ENCODE measurements around the gene DIPK1B.

The DIPK1B gene

GRCh38 chr9:136748666-136749611, 36.6 kb downstream of the DIPK1B start:
- CTCF ChIA-PET, result interaction anchor here (0.6 kb wide), 1 partner anchor 53 kb away, joined by 4 read pairs; no protein-coding TSS in a partner anchor
- DNase-seq (ENCODE audit: low spot score), result no peak
- POLR2A ChIA-PET (ENCODE audit: low non-redundant PET), result no interaction called here
- TF ChIP-seq, protein P1, sequence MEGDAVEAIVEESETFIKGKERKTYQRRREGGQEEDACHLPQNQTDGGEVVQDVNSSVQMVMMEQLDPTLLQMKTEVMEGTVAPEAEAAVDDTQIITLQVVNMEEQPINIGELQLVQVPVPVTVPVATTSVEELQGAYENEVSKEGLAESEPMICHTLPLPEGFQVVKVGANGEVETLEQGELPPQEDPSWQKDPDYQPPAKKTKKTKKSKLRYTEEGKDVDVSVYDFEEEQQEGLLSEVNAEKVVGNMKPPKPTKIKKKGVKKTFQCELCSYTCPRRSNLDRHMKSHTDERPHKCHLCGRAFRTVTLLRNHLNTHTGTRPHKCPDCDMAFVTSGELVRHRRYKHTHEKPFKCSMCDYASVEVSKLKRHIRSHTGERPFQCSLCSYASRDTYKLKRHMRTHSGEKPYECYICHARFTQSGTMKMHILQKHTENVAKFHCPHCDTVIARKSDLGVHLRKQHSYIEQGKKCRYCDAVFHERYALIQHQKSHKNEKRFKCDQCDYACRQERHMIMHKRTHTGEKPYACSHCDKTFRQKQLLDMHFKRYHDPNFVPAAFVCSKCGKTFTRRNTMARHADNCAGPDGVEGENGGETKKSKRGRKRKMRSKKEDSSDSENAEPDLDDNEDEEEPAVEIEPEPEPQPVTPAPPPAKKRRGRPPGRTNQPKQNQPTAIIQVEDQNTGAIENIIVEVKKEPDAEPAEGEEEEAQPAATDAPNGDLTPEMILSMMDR (conservative IDR thresholded peaks at IDR 0.05; ENCODE audit: low read depth), result no peak
- H3K27ac ChIP-seq, result no peak overlapping the region

GRCh38 chr9:136750526-136750925, 38.2 kb downstream of the DIPK1B start:
- no peak overlapping the region for H3K27ac ChIP-seq
- CTCF ChIA-PET, result interaction anchor here (0.6 kb wide), 1 partner anchor 26 kb away, joined by 5 read pairs; no protein-coding TSS in a partner anchor
- TF ChIP-seq, protein P1 (conservative IDR thresholded peaks at IDR 0.05; ENCODE audit: low read depth), result no peak
- no peak for DNase-seq (ENCODE audit: low spot score)
- POLR2A ChIA-PET (ENCODE audit: low non-redundant PET), result no interaction called here

GRCh38 chr9:136751244-136751643, 38.9 kb downstream of the DIPK1B start:
- TF ChIP-seq, protein P1 (conservative IDR thresholded peaks at IDR 0.05; ENCODE audit: low read depth), result no peak
- H3K27ac ChIP-seq, result no peak overlapping the region
- CTCF ChIA-PET, result interaction anchor here (0.6 kb wide), 1 partner anchor 21 kb away, joined by 4 read pairs; no protein-coding TSS in a partner anchor
- POLR2A ChIA-PET (ENCODE audit: low non-redundant PET), result no interaction called here
- no peak for DNase-seq (ENCODE audit: low spot score)

DNA sequence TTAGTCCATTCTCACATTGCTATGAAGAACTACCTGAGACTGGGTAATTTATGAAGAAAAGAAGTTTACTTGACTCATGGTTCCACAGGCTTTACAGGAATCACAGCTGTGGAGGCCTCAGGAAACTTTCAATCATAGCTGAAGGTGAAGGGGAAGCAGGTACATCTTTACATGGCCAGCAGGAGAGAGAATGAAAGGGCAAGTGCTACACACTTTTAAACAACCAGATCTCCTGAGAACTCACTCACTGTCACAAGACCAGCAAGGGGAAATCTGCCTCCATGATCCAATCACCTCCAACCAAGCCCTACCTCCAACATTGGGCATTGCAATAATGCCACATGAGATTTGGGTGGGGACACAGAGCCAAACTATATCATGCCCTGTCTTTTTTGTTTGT, 39.4 kb downstream of the DIPK1B start:
- ChIA-PET POLR2A (ENCODE audit: low non-redundant PET) (no interaction called here), CTCF (interaction anchor here (0.6 to 0.9 kb wide), 3 partner anchors 15 to 87 kb away, joined by 4 to 5 read pairs (median 4); no protein-coding TSS in a partner anchor)
- TF ChIP-seq, protein P1 (conservative IDR thresholded peaks at IDR 0.05; ENCODE audit: low read depth), result no peak
- no peak for DNase-seq (ENCODE audit: low spot score)
- no peak overlapping the region for H3K27ac ChIP-seq

- ChIA-PET CTCF (interaction anchor here (0.6 kb wide), 1 partner anchor 34 kb away, joined by 3 read pairs; no protein-coding TSS in a partner anchor), POLR2A (ENCODE audit: low non-redundant PET) (no interaction called here)
Observed at GRCh38 chr9:136753371-136754058, 41.1 kb downstream of the DIPK1B start.

More at GRCh38 chr9:136753371-136754058, 41.1 kb downstream of the DIPK1B start:
- DNase-seq (ENCODE audit: low spot score), result no peak
- no peak overlapping the region for H3K27ac ChIP-seq
- TF ChIP-seq, protein P1 (conservative IDR thresholded peaks at IDR 0.05; ENCODE audit: low read depth), result no peak

Measured in RWPE1 (cell line).